ENCODE measurements around the gene GRIN1.

Gene GRIN1

DNA sequence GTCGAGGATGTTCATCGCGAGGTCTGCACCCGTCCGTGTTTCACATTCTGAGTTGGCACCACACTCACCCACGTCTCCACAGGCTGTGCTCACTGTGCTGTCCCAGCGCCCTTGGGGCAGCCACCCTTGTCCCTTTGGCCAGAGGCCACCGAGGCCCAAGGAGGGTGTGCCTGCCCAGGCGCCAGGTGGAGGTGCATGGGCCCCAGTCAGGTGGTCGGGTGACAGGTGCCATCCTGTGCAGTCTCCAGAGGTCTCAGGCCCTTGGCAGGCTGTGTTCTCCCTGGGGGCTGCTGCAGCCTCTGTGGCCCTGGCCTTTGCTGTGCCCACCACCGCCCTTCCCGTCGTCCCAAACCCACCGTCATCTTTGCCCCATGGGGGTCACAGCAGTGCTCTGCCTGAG, 39.7 kb upstream of the GRIN1 start:
- TF ChIP-seq, protein P1, sequence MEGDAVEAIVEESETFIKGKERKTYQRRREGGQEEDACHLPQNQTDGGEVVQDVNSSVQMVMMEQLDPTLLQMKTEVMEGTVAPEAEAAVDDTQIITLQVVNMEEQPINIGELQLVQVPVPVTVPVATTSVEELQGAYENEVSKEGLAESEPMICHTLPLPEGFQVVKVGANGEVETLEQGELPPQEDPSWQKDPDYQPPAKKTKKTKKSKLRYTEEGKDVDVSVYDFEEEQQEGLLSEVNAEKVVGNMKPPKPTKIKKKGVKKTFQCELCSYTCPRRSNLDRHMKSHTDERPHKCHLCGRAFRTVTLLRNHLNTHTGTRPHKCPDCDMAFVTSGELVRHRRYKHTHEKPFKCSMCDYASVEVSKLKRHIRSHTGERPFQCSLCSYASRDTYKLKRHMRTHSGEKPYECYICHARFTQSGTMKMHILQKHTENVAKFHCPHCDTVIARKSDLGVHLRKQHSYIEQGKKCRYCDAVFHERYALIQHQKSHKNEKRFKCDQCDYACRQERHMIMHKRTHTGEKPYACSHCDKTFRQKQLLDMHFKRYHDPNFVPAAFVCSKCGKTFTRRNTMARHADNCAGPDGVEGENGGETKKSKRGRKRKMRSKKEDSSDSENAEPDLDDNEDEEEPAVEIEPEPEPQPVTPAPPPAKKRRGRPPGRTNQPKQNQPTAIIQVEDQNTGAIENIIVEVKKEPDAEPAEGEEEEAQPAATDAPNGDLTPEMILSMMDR (conservative IDR thresholded peaks at IDR 0.05; ENCODE audit: control insufficient read depth, insufficient read depth, low read depth, low read length), result no peak
- H3K4me3 ChIP-seq (ENCODE audit: control insufficient read depth, low read depth, low read length), result no peak overlapping the region
- no peak for DNase-seq (ENCODE audit: low read depth)

DNA sequence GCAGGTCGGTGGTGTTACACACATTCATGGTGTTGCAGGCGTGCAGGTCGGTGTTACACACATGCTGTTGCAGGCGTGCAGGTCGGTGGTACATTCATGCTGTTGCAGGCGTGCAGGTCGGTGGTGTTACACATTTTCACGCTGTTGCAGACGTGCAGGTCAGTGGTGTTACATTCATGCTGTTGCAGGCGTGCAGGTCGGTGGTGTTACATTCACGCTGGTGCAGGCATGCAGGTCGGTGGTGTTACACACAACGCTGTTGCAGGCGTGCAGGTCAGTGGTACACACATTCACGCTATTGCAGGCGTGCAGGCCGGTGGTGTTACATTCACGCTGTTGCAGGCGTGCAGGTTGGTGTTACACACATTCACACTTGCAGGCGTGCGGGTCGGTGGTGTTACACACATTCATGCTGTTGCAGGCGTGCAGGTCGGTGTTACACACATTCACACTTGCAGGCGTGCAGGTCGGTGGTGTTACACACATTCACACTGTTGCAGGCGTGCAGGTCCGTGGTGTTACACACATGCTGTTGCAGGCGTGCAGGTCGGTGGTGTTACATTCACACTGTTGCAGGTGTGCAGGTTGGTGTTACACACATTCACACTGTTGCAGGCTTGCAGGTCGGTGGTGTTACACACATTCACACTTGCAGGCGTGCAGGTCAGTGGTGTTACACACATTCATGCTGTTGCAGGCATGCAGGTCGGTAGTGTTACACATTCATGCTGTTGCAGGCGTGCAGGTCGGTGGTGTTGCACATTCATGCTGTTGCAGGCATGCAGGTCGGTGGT, 35.6 kb upstream of the GRIN1 start:
- no peak overlapping the region for H3K4me3 ChIP-seq (ENCODE audit: control insufficient read depth, low read depth, low read length)
- TF ChIP-seq, protein P1 (conservative IDR thresholded peaks at IDR 0.05; ENCODE audit: control insufficient read depth, insufficient read depth, low read depth, low read length), result no peak
- DNase-seq (ENCODE audit: low read depth), result no peak

DNA sequence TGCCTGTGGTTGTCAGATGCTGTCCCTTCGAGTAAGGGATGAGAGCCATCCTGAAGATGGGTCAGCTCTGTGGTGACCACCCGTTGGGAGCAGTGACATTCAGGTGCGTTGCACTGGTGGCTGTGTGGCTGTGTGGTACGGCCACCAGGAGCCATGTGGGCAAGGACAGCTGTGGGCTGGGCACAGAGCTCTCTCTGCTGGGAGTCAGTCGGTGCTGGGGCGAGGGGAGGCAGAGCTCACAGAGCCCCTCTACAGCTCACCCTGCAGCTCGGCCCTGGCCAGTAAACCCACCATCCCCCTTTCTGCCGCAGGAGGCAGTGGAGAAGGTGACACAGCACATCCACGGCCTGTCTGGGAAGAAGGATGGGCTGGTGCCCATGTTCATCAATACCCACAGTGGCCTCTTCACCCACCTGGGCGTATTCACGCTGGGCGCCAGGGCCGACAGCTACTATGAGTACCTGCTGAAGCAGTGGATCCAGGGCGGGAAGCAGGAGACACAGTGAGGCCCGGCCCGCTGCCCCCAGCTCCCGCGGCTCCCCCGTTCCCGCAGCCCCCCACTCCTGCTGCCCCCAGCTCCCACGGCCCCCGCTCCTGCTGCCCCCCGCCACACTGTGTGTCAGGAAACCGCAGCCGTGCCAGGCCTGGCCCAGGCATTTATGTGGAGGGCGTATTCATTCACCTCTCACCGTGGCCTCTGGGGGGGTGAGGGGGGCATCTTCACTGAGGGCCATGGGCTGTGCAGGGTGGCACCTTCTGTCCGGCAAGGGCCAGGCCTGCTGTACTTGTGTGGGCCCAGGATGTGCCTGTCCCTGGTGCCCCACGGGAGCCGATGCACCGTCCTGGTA, 32.9 kb upstream of the GRIN1 start:
- H3K4me3 ChIP-seq (ENCODE audit: control insufficient read depth, low read depth, low read length), result no peak overlapping the region

DNA sequence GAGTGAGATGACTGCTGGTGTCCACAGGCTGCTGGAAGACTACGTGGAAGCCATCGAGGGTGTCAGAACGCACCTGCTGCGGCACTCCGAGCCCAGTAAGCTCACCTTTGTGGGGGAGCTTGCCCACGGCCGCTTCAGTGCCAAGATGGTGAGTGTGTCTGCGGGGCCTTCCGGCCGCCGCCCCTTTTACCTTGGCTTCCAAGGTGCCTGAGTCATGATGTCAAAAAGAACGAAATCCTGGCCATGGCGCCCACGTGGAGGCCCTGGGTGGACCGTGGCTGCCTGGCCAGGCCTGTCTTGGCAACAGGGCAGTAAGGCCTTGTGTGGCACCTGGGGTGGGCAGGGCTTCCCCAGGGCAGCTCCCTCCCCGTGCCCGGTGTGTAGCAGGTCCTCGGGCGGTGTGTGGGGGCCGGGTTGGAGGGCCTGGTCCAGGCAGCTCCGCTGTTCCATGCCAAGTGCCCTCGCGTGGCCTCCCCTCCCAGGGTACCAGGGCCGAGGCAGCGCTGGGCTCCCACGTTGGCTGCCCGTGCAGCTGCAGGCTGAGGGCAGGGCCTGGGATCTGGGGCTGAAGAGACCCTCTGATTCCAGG, 32.2 kb upstream of the GRIN1 start:
- TF ChIP-seq, protein P1 (conservative IDR thresholded peaks at IDR 0.05; ENCODE audit: control insufficient read depth, insufficient read depth, low read depth, low read length), result no peak
- H3K4me3 ChIP-seq (ENCODE audit: control insufficient read depth, low read depth, low read length), result no peak overlapping the region
- no peak for DNase-seq (ENCODE audit: low read depth)

More for the DNA sequence above, 32.9 kb upstream of the GRIN1 start:
- TF ChIP-seq, protein P1 (conservative IDR thresholded peaks at IDR 0.05; ENCODE audit: control insufficient read depth, insufficient read depth, low read depth, low read length), result no peak
- DNase-seq (ENCODE audit: low read depth), result no peak

DNA sequence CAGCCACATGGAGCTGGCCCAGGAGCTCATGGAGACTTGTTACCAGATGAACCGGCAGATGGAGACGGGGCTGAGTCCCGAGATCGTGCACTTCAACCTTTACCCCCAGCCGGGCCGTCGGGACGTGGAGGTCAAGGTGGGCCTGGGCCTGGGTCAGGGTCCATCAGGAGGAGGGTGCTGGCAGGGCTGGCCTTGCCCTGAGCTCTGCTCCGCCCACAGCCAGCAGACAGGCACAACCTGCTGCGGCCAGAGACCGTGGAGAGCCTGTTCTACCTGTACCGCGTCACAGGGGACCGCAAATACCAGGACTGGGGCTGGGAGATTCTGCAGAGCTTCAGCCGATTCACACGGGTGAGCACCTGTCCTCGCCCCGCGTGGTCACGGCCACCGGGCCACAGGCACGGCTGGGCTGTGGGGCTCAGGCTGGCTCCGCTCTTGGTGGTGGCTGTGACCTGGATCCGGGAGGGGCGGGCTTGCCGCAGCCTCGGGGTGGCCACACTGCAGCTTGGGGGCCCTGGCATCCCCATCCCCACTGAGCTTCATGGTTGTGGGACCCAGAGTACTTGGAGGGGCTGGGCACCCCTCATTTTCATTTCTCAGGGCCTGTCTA, 31.5 kb upstream of the GRIN1 start:
- no peak overlapping the region for H3K4me3 ChIP-seq (ENCODE audit: control insufficient read depth, low read depth, low read length)
- DNase-seq (ENCODE audit: low read depth), result no peak
- TF ChIP-seq, protein P1 (conservative IDR thresholded peaks at IDR 0.05; ENCODE audit: control insufficient read depth, insufficient read depth, low read depth, low read length), result no peak

DNA sequence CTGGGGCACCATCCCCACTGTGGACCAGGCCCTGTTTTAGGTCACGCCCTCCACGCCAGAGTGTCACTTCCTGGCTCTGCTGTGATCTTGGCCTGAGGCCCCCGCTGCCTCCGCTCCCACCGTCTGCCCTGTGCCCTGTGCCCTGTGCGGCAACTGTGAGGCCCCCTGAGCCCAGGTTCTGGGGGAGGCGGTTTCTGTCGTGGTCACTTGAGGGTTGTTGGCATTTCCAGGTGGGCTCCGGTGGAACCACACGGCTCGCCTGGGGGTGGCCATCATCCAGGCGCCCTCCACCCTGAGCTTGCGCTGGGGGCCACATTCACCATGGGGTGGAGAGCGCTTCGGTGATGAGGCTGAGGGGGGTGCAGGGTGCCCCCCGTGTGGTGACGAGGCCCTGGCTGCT, 31.0 kb upstream of the GRIN1 start:
- DNase-seq (ENCODE audit: low read depth), result no peak
- H3K4me3 ChIP-seq (ENCODE audit: control insufficient read depth, low read depth, low read length), result no peak overlapping the region
- TF ChIP-seq, protein P1 (conservative IDR thresholded peaks at IDR 0.05; ENCODE audit: control insufficient read depth, insufficient read depth, low read depth, low read length), result no peak

All from fibroblast of mammary gland (primary cell).